ENCODE results near the gene NEIL1. TPM values are rescaled to one million over a fixed set of nuclear protein-coding genes. Genes with fewer than 3 reads are reported as not detected.

The NEIL1 gene
- total and polyA plus RNA-seq, 10 of the 15 experiments (the other 5 are each of a cell fraction or from before 2014, with no cell fraction given) = 0.10 to 2.3 (median 0.66) TPM

DNA sequence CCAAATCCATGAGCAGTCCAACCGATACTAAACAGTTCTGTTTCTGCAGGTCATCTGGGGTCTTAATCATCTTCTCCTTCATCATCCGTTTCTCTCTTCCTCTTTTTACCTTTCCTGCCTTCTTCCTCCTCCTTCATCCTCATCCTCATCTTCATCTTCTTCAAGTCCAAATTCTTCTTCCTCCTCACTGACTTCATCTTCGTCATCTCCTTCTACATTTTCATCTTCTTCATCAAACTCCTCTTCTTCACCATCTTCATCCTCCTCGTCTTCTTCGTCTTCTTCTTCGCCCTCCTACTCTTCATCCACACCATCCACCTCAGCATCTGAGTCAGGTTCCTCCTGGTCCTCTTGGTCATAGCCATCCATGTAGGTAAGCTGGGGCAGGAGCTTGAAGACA lies 25.1 kb upstream of the NEIL1 start (continued):
- TF ChIP-seq HSF1 (IDR thresholded peaks at IDR 0.05; ENCODE audit: low read depth, low read length) (no peak), CEBPB (IDR thresholded peaks at IDR 0.05; ENCODE audit: borderline replicate concordance in 1 of 2, low read depth in 2 of 2, low read length in 2 of 2) (no peak), ZNF622 (IDR thresholded peaks at IDR 0.05) (no peak), TCF12 (IDR thresholded peaks at IDR 0.05; ENCODE audit: low read depth, low read length) (no peak)

- Histone ChIP-seq H3K79me2 (ENCODE audit: control insufficient read depth, insufficient read depth, low read length) (no peaks in the 10 kb centered on the region), H3K4me1 (ENCODE audit: control insufficient read depth, insufficient read depth, low read length) (no peaks in the 10 kb centered on the region), H4K20me1 (ENCODE audit: control insufficient read depth, insufficient read depth) (no peaks in the 10 kb centered on the region), H3K36me3 (ENCODE audit: control insufficient read depth in 2 of 2, insufficient read depth in 2 of 2, low read length in 1 of 2) (no peaks in the 10 kb centered on the region), H3K27me3 (replicated peaks in 1 of 2; ENCODE audit: control insufficient read depth in 2 of 2, insufficient read depth in 2 of 2, low read length in 1 of 2) (no peaks in the 10 kb centered on the region), H3K4me2 (ENCODE audit: control insufficient read depth, insufficient read depth) (no peak overlapping the region), H2AFZ (ENCODE audit: control insufficient read depth, low read depth, low read length) (no peak overlapping the region), H3K9ac (ENCODE audit: control insufficient read depth, insufficient read depth, low read length) (no peak overlapping the region), H3K9me3 (replicated peaks; ENCODE audit: control insufficient read depth, insufficient read depth, low read length) (no peaks in the 10 kb centered on the region), H3K27ac (ENCODE audit: control insufficient read depth, insufficient read depth) (no peak overlapping the region), H3K4me3 (no peak overlapping the region)
- ATAC-seq = no peak
- DNase-seq (ENCODE audit: low read depth, low spot score) = no peak
- CTCF ChIA-PET = no interaction called here
- in situ Hi-C loops (cut with MboI) = no loop called here
- BruUV-seq (replicated peaks) = no TSS peak
- POLR2A ChIA-PET = no interaction called here
- no peak for FAIRE-seq
- no peak for TF ChIP-seq NRF1 (conservative IDR thresholded peaks at IDR 0.05; ENCODE audit: low read depth, low read length)
- intact Hi-C loops (cut with micrococcal nuclease; ENCODE audit: unreplicated experiment) = no loop called here
- RAD21 ChIA-PET (ENCODE audit: unreplicated experiment) = no interaction called here
- SMC1A ChIA-PET (ENCODE audit: uncharacterized antibody, unreplicated experiment) = no interaction called here
- WGBS (ENCODE audit: insufficient coverage, insufficient replicate concordance, low lambda C conversion rate, missing lambda C conversion rate) = 32% methylated on average over 4 of the region's 4 CpGs
These were observed 20.9 kb upstream of the NEIL1 start for GRCh38 chr15:75325922-75326321.

GRCh38 chr15:75327005-75327404 lies 19.8 kb upstream of the NEIL1 start:
- ChIA-PET SMC1A (ENCODE audit: uncharacterized antibody, unreplicated experiment) (no interaction called here), POLR2A (no interaction called here), CTCF (interaction anchor here (2.9 kb wide), 1 partner anchor 42 kb away, joined by 8 read pairs; the partner anchor contains the start of gene MAN2C1), RAD21 (ENCODE audit: unreplicated experiment) (no interaction called here)
- no peaks in the 10 kb centered on the region for H4K20me1 ChIP-seq (ENCODE audit: control insufficient read depth, insufficient read depth)
- H3K4me2 ChIP-seq (ENCODE audit: control insufficient read depth, insufficient read depth) = no peak overlapping the region
- BruUV-seq (replicated peaks) = no TSS peak
- no peak overlapping the region for H2AFZ ChIP-seq (ENCODE audit: control insufficient read depth, low read depth, low read length)
- WGBS (ENCODE audit: insufficient coverage, insufficient replicate concordance, low lambda C conversion rate, missing lambda C conversion rate) = 39% methylated on average over 4 of the region's 4 CpGs
- no peak overlapping the region for H3K4me3 ChIP-seq
- in situ Hi-C loops (cut with MboI) = no loop called here
- no peaks in the 10 kb centered on the region for H3K9me3 ChIP-seq (replicated peaks; ENCODE audit: control insufficient read depth, insufficient read depth, low read length)
- no peak for ATAC-seq
- DNase-seq (ENCODE audit: low read depth, low spot score) = no peak
- H3K27me3 ChIP-seq (replicated peaks in 1 of 2; ENCODE audit: control insufficient read depth in 2 of 2, insufficient read depth in 2 of 2, low read length in 1 of 2) = no peaks in the 10 kb centered on the region
- intact Hi-C loops (cut with micrococcal nuclease; ENCODE audit: unreplicated experiment) = no loop called here
- H3K9ac ChIP-seq (ENCODE audit: control insufficient read depth, insufficient read depth, low read length) = no peak overlapping the region
- H3K27ac ChIP-seq (ENCODE audit: control insufficient read depth, insufficient read depth) = no peak overlapping the region
- no peaks in the 10 kb centered on the region for H3K79me2 ChIP-seq (ENCODE audit: control insufficient read depth, insufficient read depth, low read length)
- no peak for FAIRE-seq
- H3K4me1 ChIP-seq (ENCODE audit: control insufficient read depth, insufficient read depth, low read length) = no peaks in the 10 kb centered on the region
- H3K36me3 ChIP-seq (ENCODE audit: control insufficient read depth in 2 of 2, insufficient read depth in 2 of 2, low read length in 1 of 2) = no peaks in the 10 kb centered on the region
- TF ChIP-seq CBX5 (IDR thresholded peaks at IDR 0.05; ENCODE audit: low read depth) (no peak), E4F1 (IDR thresholded peaks at IDR 0.05; ENCODE audit: borderline replicate concordance, partially characterized antibody) (no peak), NFXL1 (IDR thresholded peaks at IDR 0.05; ENCODE audit: borderline replicate concordance) (no peak), CHD2 (IDR thresholded peaks at IDR 0.05; ENCODE audit: borderline replicate concordance, low read depth, low read length) (no peak), EZH2 (IDR thresholded peaks at IDR 0.05; ENCODE audit: borderline replicate concordance, control insufficient read depth, low read depth, low read length) (no peak), HDGF (IDR thresholded peaks at IDR 0.05) (no peak), MYB (IDR thresholded peaks at IDR 0.05; ENCODE audit: borderline replicate concordance, low read depth, low read length) (no peak), NFYA (IDR thresholded peaks at IDR 0.05; ENCODE audit: borderline replicate concordance, low read depth, low read length) (no peak), JUNB (IDR thresholded peaks at IDR 0.05) (no peak)
